HG02588 (cell line): ENCODE data around the gene ZDHHC11B.
"Not testable (repeated sequence)": the region's sequence is repeated elsewhere in the genome, so short reads cannot be mapped to it uniquely, and the experiment has no call there.

Experiments
- ATAC-seq: cut with Tn5 transposase; IDR thresholded peaks from one replicate; pipeline ENCODE4 v1.9.1; 2021; ENCODE audit warnings: mild to moderate bottlenecking, moderate library complexity; ENCODE audit not compliant: unreplicated experiment

Gene ZDHHC11B

GRCh38 chr5:727087-727486, 57.4 kb downstream of the ZDHHC11B start:
- ATAC-seq, result not testable (repeated sequence)

GRCh38 chr5:723865-724264, 60.7 kb downstream of the ZDHHC11B start:
- not testable (repeated sequence) for ATAC-seq

GRCh38 chr5:723309-723708, 61.2 kb downstream of the ZDHHC11B start:
- ATAC-seq, result not testable (repeated sequence)

GRCh38 chr5:719379-719778, 65.2 kb downstream of the ZDHHC11B start:
- not testable (repeated sequence) for ATAC-seq

GRCh38 chr5:717143-717542, 67.4 kb downstream of the ZDHHC11B start:
- ATAC-seq, result no peak

GRCh38 chr5:716740-717139, 67.8 kb downstream of the ZDHHC11B start:
- ATAC-seq, result not testable (repeated sequence)

GRCh38 chr5:715636-716035, 68.9 kb downstream of the ZDHHC11B start:
- not testable (repeated sequence) for ATAC-seq

GRCh38 chr5:714215-715118, 70.1 kb downstream of the ZDHHC11B start:
- not testable (repeated sequence) for ATAC-seq

GRCh38 chr5:713686-714085, 70.8 kb downstream of the ZDHHC11B start:
- ATAC-seq, result not testable (repeated sequence)

GRCh38 chr5:708848-709517, 75.5 kb downstream of the ZDHHC11B start:
- ATAC-seq, result not testable (repeated sequence)

- ATAC-seq, result not testable (repeated sequence)
Observed at GRCh38 chr5:708374-708773, 76.2 kb downstream of the ZDHHC11B start.

- ATAC-seq, result not testable (repeated sequence)
Observed at GRCh38 chr5:706127-706526, 78.4 kb downstream of the ZDHHC11B start.

GRCh38 chr5:696753-697702, 87.5 kb downstream of the ZDHHC11B start:
- ATAC-seq, result not testable (repeated sequence)

- not testable (repeated sequence) for ATAC-seq
Observed at GRCh38 chr5:696191-696590, 88.3 kb downstream of the ZDHHC11B start.

- not testable (repeated sequence) for ATAC-seq
Observed at GRCh38 chr5:695475-695874, 89.1 kb downstream of the ZDHHC11B start.

GRCh38 chr5:694042-694431, 90.5 kb downstream of the ZDHHC11B start:
- ATAC-seq, result peak; percentile 14

- ATAC-seq, result peak; percentile 63
Observed at GRCh38 chr5:693271-694041, 91.1 kb downstream of the ZDHHC11B start, which contains the start of gene TPPP. Gene TPPP, minus strand, starts transcription at chr5:693352. Its CDS starts 15,292 bp downstream, at chr5:678060.

- peak; percentile 18 for ATAC-seq
Observed at GRCh38 chr5:692529-693041, 91.9 kb downstream of the ZDHHC11B start.

- no peak for ATAC-seq
Observed at GRCh38 chr5:691817-692528, 92.6 kb downstream of the ZDHHC11B start.
